Renal pelvis (tissue), 4 donors: ENCODE data around the gene FBXO8. TPM values are rescaled to one million over a fixed set of nuclear protein-coding genes. Genes with fewer than 3 reads are reported as not detected.

ENCODE experiments used
- DNase-seq: peaks from one replicate; pipeline ENCODE4 v3.0.0-alpha.2; 2013
- polyA plus RNA-seq, 3 donors: library from polyadenylated mRNA; unstranded; fragments of 120-200 nt; gene quantifications; one replicate each; pipeline ENCODE4 v1.2.1, GENCODE V29; 2013; ENCODE audit not compliant: insufficient read length in 3 of 3

Gene FBXO8
- polyA plus RNA-seq, 3 donors = 31.1 to 31.5 (median 31.2) TPM

DNA sequence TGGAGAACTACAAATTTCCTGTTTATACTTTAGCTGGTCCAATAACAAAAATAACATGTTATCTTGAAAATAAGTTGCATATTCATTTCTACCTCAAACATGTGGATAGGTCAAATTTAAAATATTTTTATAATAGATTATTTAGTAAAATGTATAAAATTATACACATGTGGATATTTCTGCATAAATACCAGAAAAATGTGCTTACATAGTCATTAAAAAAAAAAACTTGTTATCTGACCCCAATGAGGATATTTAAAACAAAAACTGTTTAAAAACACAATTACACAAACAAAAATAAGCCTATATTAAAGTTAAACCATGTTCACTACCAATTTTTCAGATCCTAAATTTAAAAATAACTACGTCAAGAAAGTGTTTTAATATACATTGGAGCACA lies 28.1 kb downstream of the FBXO8 start:
- no peak for DNase-seq

DNA sequence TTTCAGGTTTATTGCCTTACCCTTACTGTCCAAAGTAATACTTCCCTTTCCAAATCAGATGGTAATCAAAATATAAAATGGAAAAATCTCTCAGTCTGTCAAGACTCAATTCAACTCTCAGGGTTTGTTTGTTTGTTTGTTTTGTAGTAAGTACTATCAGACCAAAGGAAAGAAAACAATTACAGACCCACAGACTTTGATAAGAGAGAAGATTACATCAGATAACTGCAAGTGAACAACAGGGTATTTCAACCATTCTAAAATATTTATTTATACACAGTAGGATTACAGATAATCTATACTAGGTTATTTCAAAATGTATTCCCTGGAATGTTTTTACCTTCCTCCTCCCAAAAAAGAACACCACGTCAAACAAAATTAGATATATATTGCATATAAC lies 28.9 kb downstream of the FBXO8 start:
- DNase-seq = no peak

DNA sequence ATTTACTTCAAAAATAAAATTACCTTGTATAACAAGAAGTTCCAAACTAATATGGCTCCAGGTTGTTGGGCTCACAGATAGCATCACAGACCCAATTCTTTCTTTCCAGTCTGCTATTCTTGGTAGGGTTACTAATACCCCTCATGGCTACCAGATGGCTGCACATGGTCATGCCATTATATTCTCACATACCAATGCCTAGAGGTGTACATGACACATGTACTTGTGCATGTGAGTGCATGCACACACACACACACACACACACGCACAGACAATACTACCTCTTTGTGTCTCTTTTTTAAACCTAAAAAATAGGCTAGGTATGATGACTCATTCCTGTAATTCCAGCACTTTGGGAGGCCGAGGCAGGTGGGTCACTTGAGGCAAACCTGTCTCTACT lies 31.1 kb downstream of the FBXO8 start:
- DNase-seq = no peak

DNA sequence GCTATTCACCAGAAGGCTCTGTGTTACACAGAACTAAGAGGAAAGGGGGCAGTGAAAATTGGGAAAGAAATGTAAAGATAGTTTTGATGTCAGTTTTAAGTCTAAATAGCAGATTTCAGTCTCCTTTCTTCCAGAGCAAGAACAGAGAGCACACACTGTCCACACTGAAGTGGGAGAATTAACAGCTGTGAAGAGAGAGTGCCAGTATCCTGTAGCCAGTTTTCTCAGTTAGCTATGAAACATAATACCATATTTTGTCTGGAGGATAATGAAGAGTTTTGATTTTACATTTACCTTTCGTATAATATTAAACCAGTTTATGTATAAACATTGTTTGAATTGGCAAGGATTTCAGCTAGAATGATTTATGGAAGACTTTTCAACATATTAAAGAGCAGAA lies 35.1 kb downstream of the FBXO8 start:
- no peak for DNase-seq

DNA sequence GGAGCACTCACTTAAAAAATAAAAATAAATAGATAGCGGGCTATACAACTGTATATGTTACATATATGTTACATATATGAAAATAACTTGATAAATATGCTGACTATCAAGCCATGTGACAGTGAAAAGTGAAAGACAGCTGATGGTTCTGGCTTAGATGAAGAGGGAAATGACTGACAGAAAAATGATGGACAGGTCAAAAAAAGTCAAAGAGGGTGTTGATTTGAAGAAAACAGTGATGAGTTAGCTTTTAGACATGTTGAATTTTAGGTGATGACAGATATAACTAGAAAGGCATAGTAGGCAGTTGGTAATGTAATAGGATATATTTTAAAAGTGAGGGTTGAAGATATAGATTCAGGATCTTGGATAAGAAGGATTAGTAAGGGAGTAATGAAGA lies 37.8 kb downstream of the FBXO8 start:
- no peak for DNase-seq

DNA sequence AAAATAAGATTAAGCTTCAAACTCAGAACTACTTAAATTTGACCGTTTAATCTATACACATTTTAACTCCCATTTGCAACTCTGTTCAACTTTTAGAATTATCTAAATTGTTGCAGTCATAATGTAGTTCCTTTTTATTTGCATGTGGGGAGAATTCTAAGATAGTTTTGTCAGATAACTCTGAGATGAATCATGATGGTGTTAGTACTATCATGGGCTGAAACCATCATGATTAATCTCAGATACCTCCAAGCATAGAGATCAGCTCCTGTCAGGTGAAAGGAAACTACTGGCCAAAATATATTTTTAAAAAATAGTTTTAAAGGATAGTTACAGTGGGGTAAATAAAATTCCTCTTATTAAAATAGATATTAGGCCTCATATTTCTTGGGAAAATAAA lies 39.0 kb downstream of the FBXO8 start:
- DNase-seq = no peak

DNA sequence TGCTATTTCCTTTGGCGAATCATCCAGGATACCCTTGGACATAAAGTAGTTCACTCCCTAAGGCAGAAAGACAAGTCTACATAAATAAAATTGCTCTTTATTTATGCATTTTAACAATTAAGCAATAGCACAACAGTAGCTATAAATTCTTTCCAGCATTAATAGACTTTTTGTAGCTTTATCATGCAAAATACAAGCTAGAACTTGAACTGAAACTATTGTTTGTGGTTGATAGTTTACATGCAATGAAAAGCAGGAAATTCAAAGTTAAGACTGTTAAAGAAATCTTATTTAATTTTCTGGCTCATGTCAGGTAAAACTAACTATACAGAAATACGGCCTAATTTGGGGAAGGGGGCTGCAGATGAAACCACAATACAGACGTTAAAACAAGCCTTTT lies 42.3 kb downstream of the FBXO8 start:
- DNase-seq = no peak

DNA sequence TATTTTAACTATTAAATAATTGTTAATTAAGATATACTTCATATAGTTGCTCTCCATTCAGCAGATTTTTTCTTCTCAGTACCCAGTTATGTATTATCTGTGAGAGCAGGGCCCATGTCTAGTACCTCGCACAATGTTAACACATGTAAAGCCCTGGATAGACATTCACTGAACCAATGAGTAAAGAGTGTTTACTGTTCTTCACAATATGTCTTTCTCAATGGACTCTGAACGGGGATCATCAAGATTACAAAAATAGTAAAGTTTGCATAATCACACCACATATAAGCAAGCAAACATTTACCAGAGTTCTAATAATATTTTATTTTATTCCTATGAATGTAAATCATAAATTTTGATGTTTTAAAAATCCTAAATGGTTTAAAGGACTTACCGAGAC lies 47.1 kb downstream of the FBXO8 start:
- DNase-seq = no peak

DNA sequence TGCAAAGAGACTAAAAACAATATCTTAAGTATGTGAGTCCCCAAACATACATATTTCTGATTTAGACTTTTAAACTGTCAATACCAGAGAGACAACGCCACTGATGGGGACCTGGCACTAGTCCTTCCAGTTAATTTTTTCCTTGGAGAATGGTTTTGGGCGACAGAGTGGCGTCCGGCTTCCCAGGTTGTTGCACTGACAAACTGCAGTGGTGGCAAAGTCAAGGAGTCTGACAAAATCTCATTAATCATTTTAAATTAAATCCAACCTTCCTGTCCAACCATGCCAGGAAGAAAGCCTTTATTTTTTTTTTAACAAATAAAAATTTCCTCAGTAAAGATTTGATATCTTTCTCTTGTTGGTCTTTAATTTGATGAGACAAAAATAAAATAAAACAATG lies 52.8 kb downstream of the FBXO8 start:
- no peak for DNase-seq

DNA sequence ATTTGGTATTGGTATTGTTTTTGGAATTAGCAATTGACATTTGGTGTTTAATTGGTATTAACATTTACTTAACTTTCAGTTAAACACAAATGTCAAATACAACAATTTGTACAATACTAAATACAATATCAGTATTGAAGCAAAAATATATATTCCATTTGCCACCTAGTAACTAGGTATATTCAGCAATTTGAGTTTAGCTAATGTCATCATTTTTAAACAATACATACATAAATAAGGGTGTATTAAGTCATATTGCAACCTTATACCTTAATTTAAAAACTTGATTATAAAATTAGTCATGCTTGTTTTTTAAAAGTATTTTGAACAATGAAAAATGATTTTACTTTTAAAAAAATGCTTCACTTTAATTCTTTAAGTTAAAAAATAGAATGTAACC lies 53.3 kb downstream of the FBXO8 start:
- no peak for DNase-seq

DNA sequence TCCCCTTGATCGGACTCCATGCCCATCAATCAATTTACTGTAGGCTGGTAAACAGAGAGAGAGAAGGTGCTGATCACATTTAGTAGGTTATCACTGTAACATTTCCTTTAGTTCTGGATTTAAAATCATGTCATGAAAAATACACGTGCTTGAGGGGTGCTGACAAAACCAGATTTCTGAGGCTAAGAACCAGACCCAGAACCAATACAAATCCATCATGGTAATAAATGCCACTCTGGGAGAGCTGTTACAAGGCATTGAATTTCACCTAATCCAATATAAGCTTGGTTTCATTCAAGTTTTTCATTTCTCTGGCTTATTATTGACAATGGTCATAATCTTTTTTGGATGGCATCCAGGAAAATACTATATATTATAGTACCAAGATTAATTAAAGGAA lies 54.5 kb downstream of the FBXO8 start:
- no peak for DNase-seq

DNA sequence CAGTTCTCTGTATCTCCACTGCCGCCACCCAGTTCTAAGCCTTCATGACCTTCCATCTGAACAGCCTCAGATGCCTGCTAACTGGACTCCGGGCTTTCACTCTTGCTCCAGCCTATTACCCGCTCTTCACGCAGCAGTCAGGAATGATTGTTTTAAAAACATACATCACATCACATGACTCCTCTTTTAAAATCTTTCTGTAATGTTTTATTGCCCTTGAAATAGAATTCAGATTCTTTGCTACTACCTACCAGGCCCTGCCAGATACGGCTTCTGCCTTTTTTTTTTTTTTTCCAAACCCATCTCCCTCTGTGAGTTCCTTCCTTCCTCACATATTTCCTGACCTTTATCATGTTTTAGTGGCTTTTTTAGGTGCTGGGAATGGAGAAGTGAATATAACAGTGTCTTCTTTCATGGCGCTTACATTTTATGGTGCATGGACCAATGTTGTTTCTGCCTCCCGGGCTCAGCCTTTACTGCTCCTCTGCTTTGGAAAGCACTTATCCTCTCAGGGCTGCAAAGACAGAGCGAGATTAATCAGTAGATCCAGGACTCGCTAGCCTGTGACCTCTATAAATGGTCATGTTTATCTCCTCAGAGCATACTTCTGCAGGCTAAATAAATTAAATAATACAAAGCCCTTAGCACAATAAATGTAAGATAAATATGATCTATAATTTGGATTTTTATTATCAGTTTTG lies 58.0 kb downstream of the FBXO8 start:
- DNase-seq = no peak

DNA sequence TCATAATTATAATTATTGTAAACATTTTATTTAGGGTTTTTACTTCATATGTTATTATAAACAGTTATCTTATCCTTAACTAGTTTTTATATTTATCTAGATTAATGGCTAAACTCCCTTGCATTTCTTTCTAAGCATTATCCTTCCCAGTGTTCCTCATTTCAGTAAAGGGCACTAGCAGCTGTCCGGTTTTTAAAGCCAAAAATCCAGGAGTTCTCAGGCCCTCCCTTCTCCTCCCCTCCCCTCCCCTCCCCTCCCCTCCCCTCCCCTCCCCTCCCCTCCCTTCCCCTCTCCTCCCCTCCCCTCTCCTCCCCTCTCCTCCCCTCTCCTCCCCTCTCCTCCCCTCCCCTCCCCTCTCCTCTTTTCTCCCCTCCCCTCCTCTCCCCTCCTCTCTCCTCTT lies 58.9 kb downstream of the FBXO8 start:
- DNase-seq = no peak

DNA sequence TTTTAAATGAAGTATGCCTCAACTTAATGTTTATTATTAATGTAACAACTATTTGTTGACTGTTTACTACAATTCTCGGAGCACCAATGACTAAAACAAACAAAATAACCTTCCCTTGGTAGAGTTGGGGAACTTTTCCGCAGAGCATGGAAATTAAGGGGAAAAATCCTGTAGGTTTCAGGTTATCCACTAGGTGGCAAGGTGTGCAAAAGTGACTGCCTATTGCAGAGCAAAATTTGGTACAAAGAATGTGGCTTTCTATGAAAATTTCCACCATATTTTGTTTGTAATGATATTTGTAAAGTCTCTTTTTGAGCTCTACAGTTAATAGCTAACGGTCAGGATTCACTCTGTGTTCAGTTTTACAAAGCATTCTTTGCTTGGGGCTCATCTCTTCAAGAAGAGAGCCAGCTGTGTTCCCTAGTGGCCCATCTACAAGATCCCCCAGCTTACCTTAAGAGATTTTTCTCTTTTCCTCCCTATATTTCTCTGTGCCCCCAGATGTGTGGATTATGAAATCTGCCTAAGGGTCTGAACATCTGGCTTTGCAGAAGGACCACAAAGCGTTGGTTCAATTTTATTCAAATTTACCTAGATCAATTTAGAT lies 61.1 kb downstream of the FBXO8 start:
- DNase-seq = no peak

DNA sequence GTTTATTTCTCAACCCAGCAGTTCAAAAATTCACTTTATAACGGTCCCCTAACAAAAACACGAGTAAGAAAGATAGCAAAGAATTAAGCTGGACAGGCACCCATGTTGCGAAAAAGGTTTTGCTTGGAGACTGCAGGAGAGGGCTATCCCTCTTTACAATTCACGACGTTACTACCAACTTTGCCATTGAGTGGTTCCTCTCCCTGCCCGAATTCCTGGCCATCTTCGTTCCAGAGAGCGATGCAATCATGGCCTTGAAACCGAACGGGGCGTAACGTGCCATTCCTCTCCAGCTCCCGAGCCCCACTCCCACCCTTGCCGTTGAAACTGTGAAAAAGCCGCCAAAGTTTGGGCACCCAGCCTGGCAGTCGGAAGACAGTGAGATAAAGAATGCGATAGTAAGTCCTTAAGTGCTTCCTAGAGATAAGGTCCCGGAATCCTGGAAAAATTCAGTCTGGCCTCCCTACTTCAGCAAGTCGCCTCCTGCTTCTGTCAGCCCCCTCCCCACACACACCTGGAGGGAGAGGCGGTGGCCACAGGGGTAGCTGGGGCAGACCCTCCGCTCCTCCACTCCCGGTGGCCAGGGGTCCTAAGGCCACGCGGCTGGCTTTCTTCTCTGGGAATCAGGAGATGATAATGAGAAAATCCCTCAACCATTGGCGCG lies 65.2 kb downstream of the FBXO8 start:
- no peak for DNase-seq

DNA sequence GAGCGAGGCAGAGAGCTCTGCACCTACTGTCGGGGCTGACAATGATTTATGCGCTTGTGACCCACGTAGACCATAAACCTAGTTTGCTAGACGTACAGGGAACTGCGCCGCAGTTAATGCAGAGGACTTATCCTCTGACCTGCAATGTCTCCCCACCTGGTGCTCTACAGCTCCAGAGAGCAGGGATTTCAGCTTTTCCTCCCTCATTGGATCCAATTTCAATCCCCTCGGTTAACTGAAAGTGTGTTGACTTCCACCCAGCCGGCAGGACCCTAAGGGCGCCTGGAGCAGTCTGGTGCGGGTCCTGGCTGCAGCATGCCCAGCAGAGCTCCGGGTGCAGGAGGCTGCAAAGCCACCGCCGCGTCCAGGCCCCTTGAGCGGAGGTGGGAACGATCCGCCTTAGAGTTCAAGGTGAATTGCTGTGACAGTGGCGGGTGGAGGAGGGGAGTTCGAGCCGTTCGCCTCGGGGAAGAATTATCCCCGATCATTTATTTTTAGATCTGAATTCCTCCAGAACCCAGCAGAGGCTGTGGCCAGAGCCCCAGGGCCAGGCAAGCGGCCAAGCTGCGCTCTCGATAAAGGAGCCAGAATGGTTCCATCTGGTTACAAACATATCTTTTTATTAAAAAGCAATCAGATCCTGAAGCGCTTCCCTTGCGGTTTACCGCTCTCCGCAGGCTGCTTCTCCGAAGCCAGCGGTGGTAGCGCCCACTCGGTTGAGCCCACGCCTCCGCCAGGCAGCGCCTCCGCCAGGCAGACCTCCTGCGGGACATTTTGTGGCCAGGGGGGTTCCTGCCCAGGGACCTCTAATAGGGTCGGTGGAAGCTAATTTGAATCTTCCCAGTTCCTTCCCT lies 66.0 kb downstream of the FBXO8 start:
- DNase-seq = no peak

DNA sequence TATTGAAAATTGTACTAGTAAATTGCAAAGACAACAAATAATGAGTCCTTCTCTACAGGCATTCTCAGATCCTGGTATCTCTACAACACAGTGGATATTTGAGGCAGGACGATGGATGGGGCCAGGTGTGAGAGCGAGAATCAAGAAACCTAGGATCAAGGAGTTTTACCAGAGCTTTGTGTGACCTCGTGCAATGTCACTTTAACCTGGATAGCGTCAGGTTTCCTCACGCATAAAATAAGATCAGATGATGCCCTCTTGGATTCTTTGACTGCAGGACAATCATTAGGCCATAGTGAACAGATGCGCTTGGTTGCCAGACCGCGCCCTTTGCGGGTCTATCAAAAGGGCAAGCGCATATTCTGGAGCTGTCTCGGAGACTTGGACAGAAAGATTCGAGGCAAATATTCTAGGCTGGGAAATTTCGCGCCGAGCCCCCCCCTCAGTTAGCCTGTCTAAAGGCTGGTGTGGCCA lies 66.6 kb downstream of the FBXO8 start:
- no peak for DNase-seq

DNA sequence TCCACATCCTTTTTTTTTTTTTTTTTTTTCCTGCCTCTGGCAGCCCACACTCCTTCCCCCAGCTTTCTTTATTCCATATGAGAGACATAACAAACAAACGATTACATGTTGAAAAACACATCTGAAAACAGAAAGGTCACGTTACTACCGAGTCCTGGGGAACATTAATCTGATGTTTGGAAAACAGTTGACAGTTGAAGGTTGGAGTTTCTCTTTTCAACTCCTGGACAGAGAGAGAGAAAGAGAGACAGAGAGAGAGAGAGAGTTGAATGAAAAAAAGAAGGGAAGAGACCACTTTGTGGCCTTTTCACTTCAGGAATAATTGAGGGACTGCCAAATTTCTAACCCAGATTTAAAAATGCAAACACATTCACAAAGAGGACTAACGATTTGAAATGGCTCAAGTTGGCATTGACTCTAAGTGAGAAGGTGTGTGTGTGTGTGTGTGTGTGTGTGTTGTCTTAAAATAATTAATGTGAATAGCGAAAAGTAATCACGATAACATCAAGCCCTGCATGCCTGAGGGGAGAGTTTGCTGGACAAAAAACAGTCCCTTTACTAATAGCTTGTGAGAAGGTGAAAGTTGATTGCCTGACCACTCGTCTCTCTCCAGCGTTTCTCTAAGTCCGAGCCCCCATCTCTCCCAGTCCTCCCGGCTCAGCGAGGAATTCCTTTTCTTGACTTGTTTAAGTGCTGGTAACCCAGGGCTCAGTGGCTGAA lies 67.3 kb downstream of the FBXO8 start:
- no peak for DNase-seq

DNA sequence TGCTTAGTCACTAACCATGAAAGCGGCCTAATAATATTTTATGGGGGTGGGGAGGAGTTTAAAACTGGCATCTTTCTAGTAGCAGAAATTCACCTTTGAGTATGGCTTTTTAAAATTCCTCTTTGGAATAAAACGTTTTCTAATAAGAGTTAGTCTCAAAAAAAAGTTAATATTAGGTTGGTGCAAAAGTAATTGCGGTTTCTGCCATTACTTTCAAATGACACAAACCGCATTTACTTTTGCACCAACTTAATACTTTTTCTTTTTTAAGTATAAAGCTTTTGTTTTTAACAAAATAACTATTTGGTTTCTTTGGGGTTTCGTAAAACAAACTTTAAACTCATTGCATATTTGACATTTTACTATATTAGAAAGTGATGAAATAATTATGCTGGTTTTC lies 68.4 kb downstream of the FBXO8 start:
- no peak for DNase-seq

DNA sequence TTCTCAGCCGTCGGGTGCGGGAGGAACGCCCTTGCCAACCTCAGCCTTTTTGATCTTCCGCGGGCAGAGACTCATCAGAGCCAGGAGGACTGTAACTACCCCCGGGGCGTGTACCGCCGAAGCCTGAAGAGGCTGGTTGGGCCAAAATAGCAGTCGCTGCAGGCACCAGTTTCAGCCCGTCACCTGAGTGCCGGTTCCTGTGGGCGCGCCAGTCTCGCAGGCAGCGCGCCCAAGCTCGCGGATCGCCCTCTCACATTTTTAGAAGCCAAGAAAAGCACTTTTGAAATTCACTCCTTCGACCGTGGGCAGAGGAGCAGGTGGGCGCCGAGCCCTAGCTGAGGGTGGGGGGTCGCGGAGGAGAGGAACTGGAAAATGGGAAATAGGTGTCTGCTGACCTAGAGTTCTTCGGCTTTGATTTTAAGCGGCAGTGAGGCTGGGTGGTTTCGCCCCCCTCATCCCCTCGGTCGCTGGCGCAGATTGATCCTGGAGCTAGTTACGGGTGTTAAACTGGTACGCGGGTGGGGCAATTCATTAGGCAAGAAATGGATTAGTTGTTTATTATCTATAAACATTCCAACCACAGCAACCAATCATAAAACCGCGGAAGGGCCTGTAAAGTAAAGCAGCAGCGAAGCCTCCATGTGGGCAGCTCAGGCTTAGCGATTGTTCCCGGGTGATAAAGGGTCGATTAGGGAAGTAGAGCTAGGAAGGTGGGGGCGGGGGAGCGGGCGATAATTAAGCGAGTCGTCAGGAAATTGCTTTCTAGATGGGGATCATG lies 69.2 kb downstream of the FBXO8 start:
- DNase-seq = no peak

DNA sequence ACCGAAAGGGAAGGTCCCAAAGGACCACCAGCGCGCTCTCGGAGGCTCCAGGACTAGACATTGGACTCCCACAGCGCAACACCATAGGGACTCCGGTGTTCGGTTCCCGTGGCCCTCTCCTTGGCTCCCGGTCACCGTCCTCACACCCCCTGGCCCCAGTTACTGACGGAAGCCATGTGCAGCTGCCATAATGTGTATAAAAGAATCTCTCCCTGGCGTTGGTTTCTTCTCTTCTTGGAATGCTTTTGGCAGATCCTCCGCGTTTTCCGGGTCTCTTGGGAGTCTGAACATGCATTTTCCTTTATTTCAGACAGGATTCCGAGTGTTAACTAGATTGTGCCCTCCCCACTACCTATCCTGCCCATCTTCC lies 69.8 kb downstream of the FBXO8 start:
- DNase-seq = no peak
